ENCODE results near the gene MAJIN. TPM values are rescaled to one million over a fixed set of nuclear protein-coding genes. Genes with fewer than 3 reads are reported as not detected.

The MAJIN gene
- total RNA-seq, 4 donors from 2014 or later: not detected

GRCh38 chr11:64998141-64998540 lies 26.2 kb upstream of the MAJIN start:
- Histone ChIP-seq H3K27me3 (no peaks in the 10 kb centered on the region), H3K27ac (peak overlapping the region in 3 of 4 donors; percentile 33 to 92 (median 89)), H3K4me3 (peak overlapping the region in 1 of 4 donors; percentile 17), H3K36me3 (peaks cover 0 to 3% (median 0%) of the 10 kb centered on the region in 3 donors), H3K4me1 (peaks cover 0 to 46% (median 2%) of the 10 kb centered on the region in 4 donors), H3K9me3 (no peaks in the 10 kb centered on the region)
- no peak for TF ChIP-seq POLR2A (IDR thresholded peaks at IDR 0.05)
- TF ChIP-seq, protein P1, sequence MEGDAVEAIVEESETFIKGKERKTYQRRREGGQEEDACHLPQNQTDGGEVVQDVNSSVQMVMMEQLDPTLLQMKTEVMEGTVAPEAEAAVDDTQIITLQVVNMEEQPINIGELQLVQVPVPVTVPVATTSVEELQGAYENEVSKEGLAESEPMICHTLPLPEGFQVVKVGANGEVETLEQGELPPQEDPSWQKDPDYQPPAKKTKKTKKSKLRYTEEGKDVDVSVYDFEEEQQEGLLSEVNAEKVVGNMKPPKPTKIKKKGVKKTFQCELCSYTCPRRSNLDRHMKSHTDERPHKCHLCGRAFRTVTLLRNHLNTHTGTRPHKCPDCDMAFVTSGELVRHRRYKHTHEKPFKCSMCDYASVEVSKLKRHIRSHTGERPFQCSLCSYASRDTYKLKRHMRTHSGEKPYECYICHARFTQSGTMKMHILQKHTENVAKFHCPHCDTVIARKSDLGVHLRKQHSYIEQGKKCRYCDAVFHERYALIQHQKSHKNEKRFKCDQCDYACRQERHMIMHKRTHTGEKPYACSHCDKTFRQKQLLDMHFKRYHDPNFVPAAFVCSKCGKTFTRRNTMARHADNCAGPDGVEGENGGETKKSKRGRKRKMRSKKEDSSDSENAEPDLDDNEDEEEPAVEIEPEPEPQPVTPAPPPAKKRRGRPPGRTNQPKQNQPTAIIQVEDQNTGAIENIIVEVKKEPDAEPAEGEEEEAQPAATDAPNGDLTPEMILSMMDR (IDR thresholded peaks at IDR 0.05): no peak
- no peak for DNase-seq

GRCh38 chr11:64996710-64997380 lies 24.9 kb upstream of the MAJIN start, which contains the start of gene BATF2:
BATF2 (minus strand) TSS chr11:64996971; CDS start chr11:64996914, 57 bp downstream.
- peak within 1 kb of the TSS; percentile 41 to 62 (median 52) for H3K4me3 ChIP-seq
- H3K9me3 ChIP-seq: no peaks in the 10 kb centered on the region
- peaks cover 0 to 3% (median 0%) of the 10 kb centered on the region in 3 donors for H3K36me3 ChIP-seq
- peak; percentile 80 to 93 (median 84) for DNase-seq
- TF ChIP-seq POLR2A (IDR thresholded peaks at IDR 0.05): peak; percentile 81 to 92
- TF ChIP-seq, protein P1 (IDR thresholded peaks at IDR 0.05): peak; percentile 17 to 71 (median 64)
- no peaks in the 10 kb centered on the region for H3K27me3 ChIP-seq
- H3K4me1 ChIP-seq: peaks cover 0 to 46% (median 2%) of the 10 kb centered on the region in 4 donors
- peak within 1 kb of the TSS; percentile 73 to 89 (median 84) for H3K27ac ChIP-seq

GRCh38 chr11:64996327-64996709 lies 24.4 kb upstream of the MAJIN start:
- DNase-seq: no peak
- H3K4me1 ChIP-seq: peaks cover 0 to 46% (median 2%) of the 10 kb centered on the region in 4 donors

DNA sequence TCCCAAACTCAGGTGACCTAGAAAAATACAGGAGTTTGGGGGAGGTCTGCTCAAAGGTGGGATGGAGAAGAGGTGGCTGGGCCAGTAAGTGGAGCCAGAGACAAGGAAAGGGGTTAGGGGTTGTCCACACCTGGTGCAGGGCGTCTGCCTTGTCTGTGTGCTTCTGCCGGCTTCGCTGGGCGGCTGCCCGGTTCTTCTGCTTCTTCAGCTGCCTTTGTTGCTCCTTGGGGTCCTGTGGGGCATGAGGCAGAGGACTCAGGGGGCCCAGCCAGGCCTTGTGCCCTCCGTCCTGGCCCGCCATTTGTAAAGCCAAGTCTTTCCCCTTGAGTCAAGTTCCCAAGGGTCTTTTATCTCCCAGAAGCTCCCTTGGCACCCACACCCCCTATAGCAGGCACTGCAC lies 22.4 kb upstream of the MAJIN start:
- Histone ChIP-seq H3K27me3 (no peaks in the 10 kb centered on the region), H3K27ac (no peak overlapping the region), H3K4me3 (no peak overlapping the region), H3K36me3 (peaks cover 0 to 3% (median 0%) of the 10 kb centered on the region in 3 donors), H3K4me1 (peaks cover 0 to 50% (median 13%) of the 10 kb centered on the region in 4 donors), H3K9me3 (no peaks in the 10 kb centered on the region)
- no peak for DNase-seq
- TF ChIP-seq POLR2A (IDR thresholded peaks at IDR 0.05): no peak
- TF ChIP-seq, protein P1 (IDR thresholded peaks at IDR 0.05): no peak

More at GRCh38 chr11:64996327-64996709, 24.4 kb upstream of the MAJIN start:
- Histone ChIP-seq H3K4me3 (peak overlapping the region; percentile 41 to 62 (median 52)), H3K9me3 (no peaks in the 10 kb centered on the region), H3K27me3 (no peaks in the 10 kb centered on the region), H3K36me3 (peaks cover 0 to 3% (median 0%) of the 10 kb centered on the region in 3 donors), H3K27ac (peak overlapping the region; percentile 73 to 88 (median 83))
- TF ChIP-seq, protein P1 (IDR thresholded peaks at IDR 0.05): no peak
- TF ChIP-seq POLR2A (IDR thresholded peaks at IDR 0.05): no peak

GRCh38 chr11:64990222-64990923 lies 18.5 kb upstream of the MAJIN start:
- Histone ChIP-seq H3K27me3 (no peaks in the 10 kb centered on the region), H3K36me3 (peaks cover 0 to 3% (median 0%) of the 10 kb centered on the region in 3 donors), H3K9me3 (no peaks in the 10 kb centered on the region), H3K4me3 (peak overlapping the region in 1 of 4 donors; percentile 14), H3K27ac (peak overlapping the region; percentile 43 to 73 (median 58)), H3K4me1 (peaks cover 0 to 20% (median 16%) of the 10 kb centered on the region in 4 donors)
- TF ChIP-seq POLR2A (IDR thresholded peaks at IDR 0.05): no peak
- TF ChIP-seq, protein P1 (IDR thresholded peaks at IDR 0.05): no peak
- peak in 2 of 3 donors; percentile 53 to 56 for DNase-seq
